Type B pancreatic cell (in vitro differentiated cells): ENCODE measurements around the gene KLHL6. TPM values are rescaled to one million over a fixed set of nuclear protein-coding genes. Genes with fewer than 3 reads are reported as not detected.

ENCODE experiments used
- DNase-seq: peaks from one replicate; pipeline ENCODE4 v3.0.0; 2021; ENCODE audit warnings: mixed read lengths; ENCODE audit not compliant: unreplicated experiment; ENCODE audit errors: extremely low spot score
- H3K27ac Mint-ChIP-seq: 2 replicates; pipeline ENCODE4 v1.8.0; 2021; ENCODE audit warnings: mild to moderate bottlenecking, mixed read lengths
- H3K27me3 Mint-ChIP-seq: 2 replicates; pipeline ENCODE4 v1.8.0; 2021; ENCODE audit warnings: mixed read lengths
- H3K36me3 Mint-ChIP-seq: 2 replicates; pipeline ENCODE4 v1.8.0; 2021; ENCODE audit warnings: mixed read lengths
- H3K4me1 Mint-ChIP-seq: one replicate; pipeline ENCODE4 v1.8.0; 2021; ENCODE audit warnings: mixed read lengths; ENCODE audit not compliant: unreplicated experiment
- H3K4me3 Mint-ChIP-seq: 2 replicates; pipeline ENCODE4 v1.8.0; 2021; ENCODE audit warnings: mild to moderate bottlenecking, mixed read lengths
- H3K9me3 Mint-ChIP-seq: 2 replicates; pipeline ENCODE4 v1.8.0; 2021; ENCODE audit warnings: mixed read lengths
- CTCF ChIP-seq: fragments of 200-600 bp; sonication (generic); conservative IDR thresholded peaks from 2 replicates; pipeline ENCODE4 v1.5.0; 2021; ENCODE audit warnings: antibody characterized with exemption, mild to moderate bottlenecking
- total RNA-seq: library from RNA; stranded (reverse); gene quantifications from 2 replicates; pipeline ENCODE4 v1.2.1, GENCODE V29; 2021; ENCODE audit warnings: low replicate concordance

Gene KLHL6
- total RNA-seq, 1 donor from 2014 or later: not detected

- H3K27ac Mint-ChIP-seq: no peak overlapping the region
- no peak for DNase-seq
- TF ChIP-seq CTCF: no peak
- H3K9me3 Mint-ChIP-seq: no peaks in the 10 kb centered on the region
- peaks cover 3% of the 10 kb centered on the region for H3K27me3 Mint-ChIP-seq
- H3K4me3 Mint-ChIP-seq: no peak overlapping the region
- no peaks in the 10 kb centered on the region for H3K4me1 Mint-ChIP-seq
- H3K36me3 Mint-ChIP-seq: no peaks in the 10 kb centered on the region
These were observed 53.0 kb downstream of the KLHL6 start for GRCh38 chr3:183502237-183503181.

GRCh38 chr3:183500981-183501704, 54.4 kb downstream of the KLHL6 start:
- peaks cover 3% of the 10 kb centered on the region for H3K27me3 Mint-ChIP-seq
- TF ChIP-seq CTCF: no peak
- no peak overlapping the region for H3K4me3 Mint-ChIP-seq
- H3K4me1 Mint-ChIP-seq: no peaks in the 10 kb centered on the region
- peak overlapping the region; percentile 19 for H3K27ac Mint-ChIP-seq
- H3K9me3 Mint-ChIP-seq: no peaks in the 10 kb centered on the region
- H3K36me3 Mint-ChIP-seq: no peaks in the 10 kb centered on the region
- no peak for DNase-seq

- no peaks in the 10 kb centered on the region for H3K36me3 Mint-ChIP-seq
- H3K4me1 Mint-ChIP-seq: no peaks in the 10 kb centered on the region
- no peak for DNase-seq
- H3K27ac Mint-ChIP-seq: no peak overlapping the region
- TF ChIP-seq CTCF: no peak
- no peak overlapping the region for H3K4me3 Mint-ChIP-seq
- H3K9me3 Mint-ChIP-seq: no peaks in the 10 kb centered on the region
- H3K27me3 Mint-ChIP-seq: peaks cover 3% of the 10 kb centered on the region
These were observed 55.2 kb downstream of the KLHL6 start for GRCh38 chr3:183500319-183500718.

- H3K27ac Mint-ChIP-seq: no peak overlapping the region
These were observed 56.9 kb downstream of the KLHL6 start for GRCh38 chr3:183498634-183499033.

GRCh38 chr3:183497313-183497712, 58.2 kb downstream of the KLHL6 start:
- DNase-seq: no peak
- Mint-ChIP-seq H3K9me3 (no peaks in the 10 kb centered on the region), H3K4me3 (no peak overlapping the region), H3K36me3 (no peaks in the 10 kb centered on the region), H3K27me3 (peaks cover 3% of the 10 kb centered on the region), H3K27ac (no peak overlapping the region), H3K4me1 (no peaks in the 10 kb centered on the region)
- TF ChIP-seq CTCF: no peak

More at GRCh38 chr3:183498634-183499033, 56.9 kb downstream of the KLHL6 start:
- Mint-ChIP-seq H3K27me3 (peaks cover 3% of the 10 kb centered on the region), H3K4me1 (no peaks in the 10 kb centered on the region), H3K36me3 (no peaks in the 10 kb centered on the region), H3K9me3 (no peaks in the 10 kb centered on the region), H3K4me3 (no peak overlapping the region)
- no peak for TF ChIP-seq CTCF
- DNase-seq: no peak
